ENCODE data around the gene HAAO.

DNA sequence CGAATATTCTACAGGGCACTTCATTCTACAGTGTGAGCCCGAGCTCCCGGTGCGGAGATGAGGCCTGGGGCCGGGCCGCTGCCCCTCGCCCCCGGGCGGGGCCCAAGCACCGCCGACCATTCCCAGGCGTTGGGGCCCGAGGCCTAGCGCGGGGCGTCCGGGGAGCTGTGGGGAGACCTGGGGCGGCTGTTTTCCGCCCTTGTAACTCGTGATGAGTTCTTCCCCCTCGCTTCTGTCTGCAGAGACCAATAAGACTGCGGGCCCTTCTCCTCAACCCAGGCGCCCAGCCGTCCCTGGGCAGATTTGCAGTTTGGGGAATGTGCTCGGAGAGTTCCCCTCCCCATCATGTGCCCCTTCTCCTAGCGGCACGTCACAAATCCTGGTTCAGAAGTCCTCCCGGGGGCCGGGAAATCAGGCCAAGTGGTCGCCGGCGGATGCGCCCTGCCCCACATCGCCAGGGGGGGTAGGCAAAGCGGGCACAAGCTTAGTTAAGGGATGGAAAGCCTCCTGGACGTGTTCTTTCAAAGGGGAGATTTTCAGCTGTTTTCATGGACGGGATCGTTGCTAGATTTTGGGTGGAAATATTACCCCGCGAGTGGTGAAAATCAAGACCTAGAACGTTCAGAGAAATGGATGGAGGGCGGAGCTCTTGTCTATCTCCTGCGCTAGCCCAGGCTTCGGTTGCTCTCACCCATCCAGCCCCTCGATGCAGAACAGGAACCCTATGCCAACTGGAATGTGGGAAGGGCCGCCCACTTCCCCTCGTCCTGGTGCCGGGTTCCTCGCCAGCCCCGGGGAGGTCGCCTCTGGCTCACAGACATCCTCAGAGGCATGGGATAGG, 18.8 kb upstream of the HAAO start:
- TF ChIP-seq CTCF (IDR thresholded peaks at IDR 0.05) (no peak), POLR2A (IDR thresholded peaks at IDR 0.05) (peak; percentile 32 to 40), EP300 (IDR thresholded peaks at IDR 0.05) (no peak)
